NCI-H1436 (cell line): ENCODE results near the gene NEUROD4.

Experiments used
- DNase-seq: peaks from one replicate; lab custom pipeline; 2025; lab: John Stamatoyannopoulos, UW

Gene NEUROD4

GRCh38 chr12:55058776-55059175, 39.0 kb downstream of the NEUROD4 start:
- DNase-seq: no peak

- no peak for DNase-seq
Measured at GRCh38 chr12:55060470-55060869, 40.7 kb downstream of the NEUROD4 start.

GRCh38 chr12:55061024-55061423, 41.2 kb downstream of the NEUROD4 start:
- DNase-seq: no peak

GRCh38 chr12:55063291-55063690, 43.5 kb downstream of the NEUROD4 start:
- DNase-seq: no peak

GRCh38 chr12:55065535-55065934, 45.8 kb downstream of the NEUROD4 start:
- no peak for DNase-seq

GRCh38 chr12:55067701-55068100, 47.9 kb downstream of the NEUROD4 start:
- no peak for DNase-seq

GRCh38 chr12:55068416-55069010, 48.7 kb downstream of the NEUROD4 start:
- peak; percentile 90 for DNase-seq

GRCh38 chr12:55072083-55072482, 52.3 kb downstream of the NEUROD4 start:
- DNase-seq: peak; percentile 73

- peak; percentile 74 for DNase-seq
Measured at GRCh38 chr12:55073043-55074022, 53.6 kb downstream of the NEUROD4 start.

GRCh38 chr12:55074806-55075205, 55.0 kb downstream of the NEUROD4 start:
- DNase-seq: no peak
